IPS-18a (cell line): ENCODE data around the gene ASCC1.

Experiments used
- H3K27ac ChIP-seq: one replicate; pipeline ENCODE4 v1.5.1; 2013; ENCODE audit warnings: low read length
- H3K27me3 ChIP-seq: one replicate; pipeline ENCODE4 v1.6.1; 2013; ENCODE audit warnings: mild to moderate bottlenecking, low read length; ENCODE audit not compliant: control insufficient read depth, insufficient read depth
- H3K36me3 ChIP-seq: one replicate; pipeline ENCODE4 v1.6.1; 2013; ENCODE audit warnings: low read depth, low read length; ENCODE audit not compliant: control insufficient read depth
- H3K4me1 ChIP-seq: one replicate; pipeline ENCODE4 v1.6.1; 2013; ENCODE audit warnings: low read depth, low read length; ENCODE audit not compliant: control insufficient read depth
- H3K4me3 ChIP-seq: one replicate; pipeline ENCODE4 v1.5.1; 2013; ENCODE audit warnings: low read length
- H3K9ac ChIP-seq: one replicate; pipeline ENCODE4 v1.6.1; 2013; ENCODE audit warnings: mild to moderate bottlenecking, low read length, moderate library complexity
- H3K9me3 ChIP-seq: one replicate; pipeline ENCODE4 v1.6.1; 2013; ENCODE audit warnings: low read depth, low read length; ENCODE audit not compliant: control insufficient read depth

Gene ASCC1

DNA sequence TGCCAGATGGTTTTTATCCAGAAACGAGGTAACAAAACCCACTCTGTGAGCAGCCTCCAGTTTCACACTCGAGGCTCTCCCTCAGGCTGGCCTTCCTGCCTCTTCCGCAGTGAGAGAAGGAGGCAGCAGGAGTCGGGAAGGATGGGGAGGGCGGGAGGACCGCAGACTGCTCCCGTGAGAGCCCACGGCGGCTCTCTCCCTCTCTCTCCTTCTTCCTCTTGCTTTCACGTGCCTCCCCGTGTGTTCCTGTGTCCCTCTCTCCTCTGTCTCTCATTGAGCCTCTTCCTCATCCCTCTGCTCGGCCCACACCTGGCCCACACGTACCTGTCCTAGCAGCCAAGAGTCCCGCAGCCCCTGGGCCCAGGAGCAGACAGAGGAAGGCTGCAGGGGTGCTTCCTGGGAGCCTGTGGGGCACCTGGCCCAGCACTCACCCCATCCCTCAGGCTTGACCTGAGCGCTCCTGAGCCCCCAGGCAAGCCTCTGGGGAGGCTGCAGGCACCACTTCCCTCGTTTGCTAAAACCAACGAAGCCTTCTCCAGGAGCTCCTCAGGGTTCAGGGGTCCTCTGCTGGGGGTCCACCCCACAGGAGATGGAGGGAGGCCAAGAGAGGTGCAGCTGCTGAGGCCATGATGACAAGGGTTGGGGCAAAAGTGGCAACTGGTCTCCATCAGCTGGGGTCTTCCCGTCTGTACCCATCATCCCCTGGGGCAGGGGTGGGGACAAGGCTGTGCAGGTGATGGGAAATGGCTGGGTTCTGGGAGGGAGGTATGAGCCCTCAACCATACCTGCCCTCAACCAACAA is 141.3 kb downstream of the ASCC1 start:
- no peak overlapping the region for H3K4me3 ChIP-seq
- H3K27me3 ChIP-seq = no peaks in the 10 kb centered on the region
- no peak overlapping the region for H3K27ac ChIP-seq
- H3K4me1 ChIP-seq = no peaks in the 10 kb centered on the region
- no peaks in the 10 kb centered on the region for H3K36me3 ChIP-seq
- H3K9me3 ChIP-seq = no peaks in the 10 kb centered on the region
- H3K9ac ChIP-seq = no peak overlapping the region

DNA sequence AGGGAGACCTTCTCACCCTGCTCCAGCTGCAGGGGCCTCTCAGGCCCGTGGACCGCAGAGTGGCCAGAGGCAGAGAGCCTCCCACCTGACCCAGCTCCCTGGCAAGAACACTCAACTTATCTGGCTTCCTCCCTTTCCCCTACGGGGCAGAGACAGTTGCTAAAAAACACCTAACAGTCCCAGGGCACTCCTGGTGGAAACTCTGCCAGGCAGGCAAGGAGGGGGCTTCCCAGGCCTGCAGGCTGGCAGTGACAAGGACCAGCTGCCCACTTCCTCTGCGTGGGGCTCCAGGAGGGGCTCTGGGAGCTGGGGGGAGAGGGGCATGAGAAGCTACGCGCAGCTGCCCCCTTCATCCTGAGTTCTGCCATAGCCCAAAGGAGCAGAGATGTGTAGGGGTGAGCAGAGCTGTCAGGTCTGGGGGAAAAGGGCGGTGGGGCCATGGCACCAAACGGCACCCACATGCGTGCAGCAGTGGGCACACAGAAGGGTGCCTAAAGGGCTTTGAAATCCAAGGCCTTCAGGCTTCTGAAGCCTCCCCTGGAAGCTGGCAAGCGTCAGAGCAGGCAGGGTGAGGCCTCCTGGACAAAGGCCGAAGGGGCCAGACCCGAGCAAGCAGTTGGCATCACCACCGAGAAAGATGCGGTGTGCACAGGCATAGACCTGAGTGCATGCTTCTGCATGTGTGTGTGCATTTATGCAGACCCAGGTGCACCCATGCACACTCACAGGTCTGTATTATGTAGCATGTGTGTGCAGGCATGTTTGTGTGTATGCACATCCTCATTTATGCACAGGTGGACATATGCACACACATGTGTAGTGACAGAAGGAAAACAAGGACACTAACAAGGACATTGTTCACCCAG is 142.1 kb downstream of the ASCC1 start:
- H3K9me3 ChIP-seq = no peaks in the 10 kb centered on the region
- H3K9ac ChIP-seq = no peak overlapping the region
- H3K4me1 ChIP-seq = no peaks in the 10 kb centered on the region
- no peaks in the 10 kb centered on the region for H3K36me3 ChIP-seq
- no peak overlapping the region for H3K4me3 ChIP-seq
- H3K27ac ChIP-seq = no peak overlapping the region
- H3K27me3 ChIP-seq = no peaks in the 10 kb centered on the region

DNA sequence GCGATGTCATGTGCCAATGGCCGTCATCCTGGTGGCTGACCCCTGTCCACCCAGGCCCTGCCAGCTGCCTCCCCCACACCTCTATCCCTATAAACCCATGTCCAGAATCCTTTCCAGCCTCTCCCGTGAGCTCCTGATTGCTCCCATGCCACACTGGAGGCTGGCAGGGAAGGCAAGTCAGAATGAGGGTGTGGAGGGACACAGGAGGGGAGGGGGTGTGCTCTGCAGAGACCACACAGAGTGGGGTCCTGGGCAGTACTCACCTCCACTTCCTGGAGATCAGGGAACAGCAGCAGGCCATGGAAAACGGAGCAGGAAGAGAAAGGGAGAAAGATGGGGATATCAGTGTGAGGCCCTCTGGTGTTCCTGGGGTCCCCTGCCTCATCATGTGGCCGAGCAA is 143.4 kb downstream of the ASCC1 start:
- H3K4me1 ChIP-seq = no peaks in the 10 kb centered on the region
- H3K36me3 ChIP-seq = no peaks in the 10 kb centered on the region
- no peak overlapping the region for H3K9ac ChIP-seq
- H3K4me3 ChIP-seq = no peak overlapping the region
- H3K9me3 ChIP-seq = no peaks in the 10 kb centered on the region
- H3K27ac ChIP-seq = no peak overlapping the region
- H3K27me3 ChIP-seq = no peaks in the 10 kb centered on the region

DNA sequence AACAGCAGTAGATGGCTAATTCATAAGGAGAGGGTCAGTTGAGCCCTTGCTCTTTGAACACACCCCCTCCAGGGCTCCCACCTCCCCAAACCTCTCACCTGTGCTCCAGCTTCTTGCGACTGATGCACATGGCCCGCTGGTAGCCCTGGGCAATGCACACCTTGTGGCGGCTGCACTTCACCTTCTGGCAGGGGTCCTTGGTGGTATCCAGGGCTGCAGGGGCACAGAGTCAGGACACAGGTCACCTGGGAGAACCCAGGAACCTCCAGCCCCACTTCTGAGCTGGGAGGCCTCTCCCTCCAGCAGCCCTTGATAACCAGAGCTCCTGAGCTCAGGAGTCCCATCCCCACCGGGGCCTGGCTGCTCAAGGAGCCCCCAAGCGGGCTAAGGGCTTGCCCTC is 144.0 kb downstream of the ASCC1 start:
- no peak overlapping the region for H3K4me3 ChIP-seq
- H3K27me3 ChIP-seq = no peaks in the 10 kb centered on the region
- no peaks in the 10 kb centered on the region for H3K9me3 ChIP-seq
- H3K4me1 ChIP-seq = no peaks in the 10 kb centered on the region
- no peaks in the 10 kb centered on the region for H3K36me3 ChIP-seq
- no peak overlapping the region for H3K27ac ChIP-seq
- no peak overlapping the region for H3K9ac ChIP-seq

DNA sequence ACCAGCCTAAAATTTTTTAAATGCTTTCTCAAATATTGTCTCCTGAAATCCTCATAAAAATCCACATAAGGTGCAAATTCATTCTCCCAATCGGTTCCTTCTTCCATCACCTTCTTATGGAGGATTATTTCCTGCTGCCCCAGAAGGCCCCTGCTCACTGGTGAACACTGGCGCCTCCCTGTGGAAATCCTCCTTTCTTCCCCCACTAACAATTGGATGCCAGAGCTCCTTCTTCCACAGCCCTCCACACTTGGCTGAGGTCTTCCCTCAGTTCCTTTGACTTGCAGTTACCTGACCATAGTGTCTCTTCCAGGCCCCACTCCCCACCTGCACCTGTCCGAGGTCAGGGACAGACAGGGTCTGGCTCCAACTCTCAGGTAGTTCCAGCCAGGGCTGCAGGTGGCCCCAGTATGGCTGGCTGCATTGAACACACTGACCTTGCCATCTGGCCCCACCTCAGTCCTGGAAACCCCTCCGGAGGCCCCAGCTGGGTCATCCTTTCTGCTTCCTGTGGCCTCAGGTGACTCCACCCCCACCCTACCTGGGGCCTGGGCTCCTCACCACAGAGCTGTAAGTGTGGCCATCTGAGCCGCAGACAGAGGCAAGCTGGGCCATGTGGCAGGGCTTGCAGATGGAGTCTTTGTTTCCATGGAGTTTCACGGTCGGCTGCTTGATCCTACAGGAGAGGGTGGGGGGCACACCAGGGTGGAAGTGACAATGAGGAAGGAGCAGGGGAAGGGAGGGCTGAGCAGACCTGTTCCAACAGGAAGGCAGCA is 146.1 kb downstream of the ASCC1 start:
- no peak overlapping the region for H3K27ac ChIP-seq
- H3K9me3 ChIP-seq = no peaks in the 10 kb centered on the region
- H3K4me1 ChIP-seq = no peaks in the 10 kb centered on the region
- no peaks in the 10 kb centered on the region for H3K36me3 ChIP-seq
- H3K9ac ChIP-seq = no peak overlapping the region
- no peak overlapping the region for H3K4me3 ChIP-seq
- no peaks in the 10 kb centered on the region for H3K27me3 ChIP-seq

DNA sequence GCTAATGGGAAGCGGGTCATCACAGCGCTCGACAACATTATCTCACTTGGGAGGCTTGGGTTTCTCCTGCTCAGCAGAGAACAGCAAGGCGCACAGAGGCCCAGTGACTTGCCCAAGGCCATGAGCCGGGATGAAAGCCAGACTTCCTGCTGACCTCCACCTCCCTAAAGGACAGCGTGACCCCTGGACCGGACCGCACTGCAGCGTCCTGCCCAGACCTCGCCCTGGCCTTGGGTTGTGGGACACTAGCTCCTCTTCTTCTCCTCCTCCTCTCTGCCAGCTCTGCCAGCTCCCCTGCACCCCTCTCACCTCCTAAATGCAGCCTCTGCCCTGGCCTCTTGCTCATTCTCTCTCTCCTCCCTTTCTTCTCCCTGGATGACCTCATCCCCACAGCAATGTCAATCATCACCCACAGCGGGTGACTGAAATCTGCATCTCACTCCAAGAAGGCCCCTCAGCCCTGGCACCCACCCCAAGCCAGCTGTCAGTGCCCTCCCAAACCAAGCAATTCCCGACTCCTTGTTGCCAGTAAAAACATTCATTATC is 147.1 kb downstream of the ASCC1 start:
- H3K36me3 ChIP-seq = no peaks in the 10 kb centered on the region
- H3K27ac ChIP-seq = no peak overlapping the region
- H3K9ac ChIP-seq = no peak overlapping the region
- no peaks in the 10 kb centered on the region for H3K9me3 ChIP-seq
- no peaks in the 10 kb centered on the region for H3K4me1 ChIP-seq
- H3K4me3 ChIP-seq = no peak overlapping the region
- H3K27me3 ChIP-seq = no peaks in the 10 kb centered on the region

DNA sequence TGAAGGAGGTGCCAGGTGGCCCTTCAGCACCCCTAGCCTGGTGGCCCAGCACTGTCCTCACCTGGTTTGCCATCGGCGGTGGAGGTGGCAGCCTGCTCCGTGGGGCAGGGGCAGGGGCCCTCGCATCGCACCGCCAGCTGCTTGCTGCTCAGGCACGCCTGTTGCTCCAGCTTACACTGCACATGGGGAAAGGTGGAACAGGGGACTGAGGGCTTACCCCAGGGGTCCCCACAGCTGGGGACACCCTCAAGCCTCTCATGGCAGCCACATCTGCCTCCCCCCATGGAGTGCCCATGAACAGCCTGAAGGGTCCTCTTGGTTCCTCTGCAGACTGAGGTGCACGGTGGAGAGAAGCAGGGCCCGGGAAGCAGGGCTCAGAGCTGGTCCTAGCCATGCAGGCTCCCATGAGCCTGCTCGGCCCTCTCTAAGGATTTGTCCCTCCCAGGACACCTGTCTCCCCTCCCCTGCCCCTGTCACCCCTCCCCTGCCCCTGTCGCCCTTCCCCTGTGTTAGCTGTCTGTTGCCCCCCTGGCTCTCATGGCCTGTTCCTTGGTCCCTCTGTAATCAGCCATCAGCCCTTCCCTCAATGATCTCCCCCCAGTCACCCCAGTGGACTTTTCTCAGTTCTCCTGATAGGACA is 147.8 kb downstream of the ASCC1 start:
- H3K4me1 ChIP-seq = no peaks in the 10 kb centered on the region
- no peaks in the 10 kb centered on the region for H3K27me3 ChIP-seq
- H3K36me3 ChIP-seq = no peaks in the 10 kb centered on the region
- no peaks in the 10 kb centered on the region for H3K9me3 ChIP-seq
- H3K9ac ChIP-seq = no peak overlapping the region
- H3K27ac ChIP-seq = no peak overlapping the region
- H3K4me3 ChIP-seq = no peak overlapping the region

DNA sequence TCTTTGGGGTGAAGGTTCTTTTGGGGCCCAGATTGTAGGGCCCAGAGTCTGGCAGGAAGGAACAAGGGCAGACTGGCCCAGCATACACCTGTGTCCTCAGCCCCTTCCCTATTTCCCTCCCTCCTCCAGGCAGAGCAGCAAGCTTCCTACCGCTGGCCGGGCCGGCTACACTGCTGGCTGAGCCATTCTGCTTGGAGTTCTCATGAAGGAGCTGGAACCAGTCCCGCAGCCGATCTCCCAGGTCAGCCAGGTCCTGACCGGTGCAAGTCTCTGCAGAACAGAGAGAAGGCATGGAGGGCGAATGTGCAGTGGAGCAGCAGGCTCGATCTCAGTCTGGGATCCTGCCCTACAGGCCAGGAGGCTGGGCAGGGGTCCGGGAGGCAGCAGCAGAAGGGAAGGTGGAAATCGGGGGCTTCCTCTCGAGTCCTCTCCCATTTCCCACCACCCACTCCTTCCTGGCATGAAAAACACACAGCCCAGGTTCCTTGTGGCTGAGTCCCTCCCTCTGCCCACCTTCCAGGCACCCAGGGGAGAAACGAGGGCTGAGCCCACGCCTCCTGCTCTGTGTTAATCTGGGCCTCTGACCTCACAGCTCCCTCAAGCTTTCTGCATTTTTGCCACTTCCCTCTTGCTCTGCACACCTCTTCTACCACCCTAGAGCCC is 148.5 kb downstream of the ASCC1 start:
- H3K4me3 ChIP-seq = no peak overlapping the region
- H3K4me1 ChIP-seq = no peaks in the 10 kb centered on the region
- no peak overlapping the region for H3K9ac ChIP-seq
- H3K27ac ChIP-seq = no peak overlapping the region
- H3K36me3 ChIP-seq = no peaks in the 10 kb centered on the region
- H3K9me3 ChIP-seq = no peaks in the 10 kb centered on the region
- H3K27me3 ChIP-seq = no peaks in the 10 kb centered on the region

DNA sequence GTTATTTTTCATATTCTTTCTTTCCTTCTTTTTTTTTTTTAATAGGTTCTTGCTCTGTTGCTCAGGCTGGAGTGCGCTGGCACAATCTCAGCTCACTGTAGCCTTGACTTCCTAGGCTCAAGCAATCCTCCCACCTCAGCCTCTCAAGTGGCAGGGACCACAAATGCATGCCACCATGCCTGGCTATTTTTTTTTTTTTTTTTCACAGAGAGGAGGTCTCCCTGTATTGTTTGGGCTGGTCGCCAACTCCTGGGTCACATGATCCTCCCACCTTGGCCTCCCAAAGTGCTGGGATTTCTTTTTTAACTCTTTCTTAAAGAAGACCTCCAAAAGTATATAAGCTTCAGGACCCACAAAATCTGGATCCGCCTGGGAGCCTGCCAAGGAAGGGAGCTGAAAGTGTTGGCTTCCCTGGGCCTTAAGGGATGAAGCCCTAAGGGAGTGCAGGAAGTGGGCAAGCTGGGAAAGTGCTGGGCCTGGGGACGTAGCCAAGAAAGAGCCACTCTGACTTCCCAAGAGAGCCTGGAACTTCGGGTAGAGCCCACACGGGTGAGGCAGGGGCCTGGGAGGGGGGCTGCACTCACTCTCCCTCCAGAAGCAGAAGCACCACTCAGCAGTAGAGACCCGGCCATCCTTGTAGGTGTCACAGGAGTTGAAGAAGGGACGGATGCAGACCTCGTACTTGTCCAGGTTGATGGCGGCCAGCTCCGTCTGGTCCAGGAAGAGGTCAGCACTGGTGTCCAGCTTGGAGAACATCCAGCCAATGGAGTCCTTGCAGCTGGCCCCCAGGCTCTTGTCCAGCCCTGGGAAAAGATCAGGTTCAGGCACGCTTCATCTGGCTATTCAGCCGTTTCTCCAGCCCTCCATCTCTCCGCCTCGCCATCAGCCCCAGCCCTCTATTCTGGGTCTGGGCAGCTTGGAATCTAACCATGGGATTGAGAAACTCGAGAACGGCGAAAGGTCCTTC is 149.5 kb downstream of the ASCC1 start:
- Histone ChIP-seq H3K36me3 (no peaks in the 10 kb centered on the region), H3K9ac (no peak overlapping the region), H3K4me3 (no peak overlapping the region), H3K27me3 (no peaks in the 10 kb centered on the region), H3K4me1 (no peaks in the 10 kb centered on the region), H3K9me3 (no peaks in the 10 kb centered on the region), H3K27ac (no peak overlapping the region)

DNA sequence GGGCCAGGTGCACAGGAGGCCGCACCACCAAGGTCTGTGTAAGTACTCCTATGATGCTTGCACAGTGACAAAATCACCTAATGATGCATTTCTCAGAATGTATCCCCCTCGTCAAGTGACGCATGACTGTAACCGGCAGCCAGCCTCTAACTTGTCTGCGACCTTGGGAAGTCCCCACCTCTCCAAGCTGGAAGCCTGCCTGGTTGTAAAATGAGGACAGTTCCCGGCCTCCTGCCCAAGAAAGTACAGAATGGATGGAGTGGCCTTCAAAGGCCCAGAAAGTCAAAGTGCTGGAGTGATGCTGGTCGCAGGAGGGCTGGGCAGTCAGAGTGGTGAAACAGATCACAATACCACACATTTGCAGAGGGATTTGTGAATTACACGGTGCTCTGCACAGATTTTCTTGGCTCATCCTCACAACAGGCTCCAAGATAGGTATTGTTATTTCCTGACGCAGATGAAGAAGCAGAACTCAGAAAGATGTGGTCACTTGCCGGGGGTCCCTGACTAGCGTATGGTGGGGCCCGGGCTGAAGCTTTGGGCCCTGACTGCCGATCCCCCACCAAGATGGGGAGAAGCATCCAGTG is 150.5 kb downstream of the ASCC1 start:
- H3K4me1 ChIP-seq = no peaks in the 10 kb centered on the region
- no peaks in the 10 kb centered on the region for H3K27me3 ChIP-seq
- no peak overlapping the region for H3K27ac ChIP-seq
- H3K9me3 ChIP-seq = no peaks in the 10 kb centered on the region
- H3K9ac ChIP-seq = no peak overlapping the region
- no peaks in the 10 kb centered on the region for H3K36me3 ChIP-seq
- H3K4me3 ChIP-seq = no peak overlapping the region
